ENCODE measurements around the gene RC3H1.

GRCh38 chr1:174022976-174023277, 770 bp upstream of the RC3H1 start:
- no peak for TF ChIP-seq CTCF (IDR thresholded peaks at IDR 0.05)
- no peak for TF ChIP-seq POLR2A (IDR thresholded peaks at IDR 0.05)
- no peak for TF ChIP-seq POLR2AphosphoS5 (IDR thresholded peaks at IDR 0.05)

All from gastroesophageal sphincter (tissue), 3 donors.